ENCODE results near the gene NCK2. TPM values are rescaled to one million over a fixed set of nuclear protein-coding genes. Genes with fewer than 3 reads are reported as not detected.

NCK2 gene
- total and polyA plus RNA-seq, 2 of the 4 experiments (the other 2 are of a cell fraction): 15.8 to 22.2 TPM

DNA sequence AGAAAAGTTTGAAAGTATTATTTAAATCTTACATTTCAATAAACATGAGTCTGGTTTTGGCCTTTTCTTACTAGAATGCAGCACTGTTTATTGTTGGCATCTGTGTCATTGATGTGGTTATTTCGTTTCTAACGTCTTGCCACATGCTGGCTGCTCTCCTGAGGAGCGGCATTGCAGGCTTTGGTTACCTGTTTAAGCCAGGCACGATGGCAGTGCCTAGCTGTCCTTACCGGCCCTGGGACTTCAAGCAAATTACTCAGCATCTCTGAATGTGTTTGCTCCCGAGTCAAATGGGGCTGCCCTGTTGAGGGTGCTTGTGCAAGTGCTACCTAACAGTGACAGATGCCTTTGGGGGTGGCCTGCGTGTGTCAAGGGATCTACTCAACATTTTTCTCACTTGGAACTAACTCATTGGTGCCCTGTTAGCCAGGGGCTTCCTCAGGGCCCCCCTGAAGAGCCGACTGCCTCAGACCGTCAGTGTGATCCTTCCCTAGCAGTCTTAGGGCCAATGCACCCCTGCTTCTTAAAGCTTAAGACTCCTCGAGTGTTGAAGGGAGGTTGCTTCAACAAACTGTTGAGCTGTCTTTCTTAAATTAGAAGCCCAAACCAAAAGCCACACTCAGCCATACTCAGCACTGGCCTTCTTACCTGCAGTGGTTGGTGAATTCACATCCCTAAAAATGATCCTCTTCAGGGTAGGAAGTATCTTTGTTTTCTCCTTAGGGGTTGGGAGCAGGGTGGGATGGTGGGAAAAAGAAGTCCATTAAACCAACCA, 151.5 kb downstream of the NCK2 start:
- H4K91ac ChIP-seq (ENCODE audit: insufficient read depth, low read depth, low read length): no peak overlapping the region
- H3K4ac ChIP-seq (ENCODE audit: low read depth, low read length): no peak overlapping the region
- H3K4me3 ChIP-seq (ENCODE audit: insufficient read depth, low read depth, low read length): no peak overlapping the region
- H2BK20ac ChIP-seq (ENCODE audit: low read depth, low read length): no peak overlapping the region
- H3K23ac ChIP-seq (ENCODE audit: low read depth, low read length): no peak overlapping the region
- intact Hi-C loops (cut with micrococcal nuclease) (no loop called here), in situ Hi-C loops (cut with MboI; ENCODE audit: low sequenced_read_pairs) (no loop called here), dilution Hi-C loops (cut with HindIII; ENCODE audit: low sequenced_read_pairs, unreplicated experiment) (no loop called here)
- TF ChIP-seq CHD1 (IDR thresholded peaks at IDR 0.05; ENCODE audit: low read depth, low read length): no peak
- TF ChIP-seq, protein P1, sequence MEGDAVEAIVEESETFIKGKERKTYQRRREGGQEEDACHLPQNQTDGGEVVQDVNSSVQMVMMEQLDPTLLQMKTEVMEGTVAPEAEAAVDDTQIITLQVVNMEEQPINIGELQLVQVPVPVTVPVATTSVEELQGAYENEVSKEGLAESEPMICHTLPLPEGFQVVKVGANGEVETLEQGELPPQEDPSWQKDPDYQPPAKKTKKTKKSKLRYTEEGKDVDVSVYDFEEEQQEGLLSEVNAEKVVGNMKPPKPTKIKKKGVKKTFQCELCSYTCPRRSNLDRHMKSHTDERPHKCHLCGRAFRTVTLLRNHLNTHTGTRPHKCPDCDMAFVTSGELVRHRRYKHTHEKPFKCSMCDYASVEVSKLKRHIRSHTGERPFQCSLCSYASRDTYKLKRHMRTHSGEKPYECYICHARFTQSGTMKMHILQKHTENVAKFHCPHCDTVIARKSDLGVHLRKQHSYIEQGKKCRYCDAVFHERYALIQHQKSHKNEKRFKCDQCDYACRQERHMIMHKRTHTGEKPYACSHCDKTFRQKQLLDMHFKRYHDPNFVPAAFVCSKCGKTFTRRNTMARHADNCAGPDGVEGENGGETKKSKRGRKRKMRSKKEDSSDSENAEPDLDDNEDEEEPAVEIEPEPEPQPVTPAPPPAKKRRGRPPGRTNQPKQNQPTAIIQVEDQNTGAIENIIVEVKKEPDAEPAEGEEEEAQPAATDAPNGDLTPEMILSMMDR (conservative IDR thresholded peaks at IDR 0.05; ENCODE audit: low read depth, low read length): no peak
- TF ChIP-seq MAZ (IDR thresholded peaks at IDR 0.05; ENCODE audit: borderline replicate concordance, low read depth, low read length): no peak
- no peak for TF ChIP-seq MXI1 (IDR thresholded peaks at IDR 0.05; ENCODE audit: borderline replicate concordance, low read depth, low read length)
- TF ChIP-seq FOS (IDR thresholded peaks at IDR 0.05; ENCODE audit: low read depth, low read length): no peak
- TF ChIP-seq RAD21 (IDR thresholded peaks at IDR 0.05; ENCODE audit: low read length): no peak
- no peak for TF ChIP-seq RFX5 (IDR thresholded peaks at IDR 0.05; ENCODE audit: low read depth, low read length)
- no peak for TF ChIP-seq RCOR1 (IDR thresholded peaks at IDR 0.05; ENCODE audit: insufficient replicate concordance, low read length)
- no peak for TF ChIP-seq NFE2L2 (IDR thresholded peaks at IDR 0.05; ENCODE audit: low read depth, low read length)
- no peak for TF ChIP-seq POLR2A (IDR thresholded peaks at IDR 0.05; ENCODE audit: low read depth, low read length)
- TF ChIP-seq CEBPB (IDR thresholded peaks at IDR 0.05; ENCODE audit: low read depth, low read length): no peak
- no peak for TF ChIP-seq BHLHE40 (IDR thresholded peaks at IDR 0.05; ENCODE audit: low read depth, low read length)
- TF ChIP-seq MAFK (IDR thresholded peaks at IDR 0.05; ENCODE audit: low read depth, low read length): no peak
- TF ChIP-seq, protein P2, sequence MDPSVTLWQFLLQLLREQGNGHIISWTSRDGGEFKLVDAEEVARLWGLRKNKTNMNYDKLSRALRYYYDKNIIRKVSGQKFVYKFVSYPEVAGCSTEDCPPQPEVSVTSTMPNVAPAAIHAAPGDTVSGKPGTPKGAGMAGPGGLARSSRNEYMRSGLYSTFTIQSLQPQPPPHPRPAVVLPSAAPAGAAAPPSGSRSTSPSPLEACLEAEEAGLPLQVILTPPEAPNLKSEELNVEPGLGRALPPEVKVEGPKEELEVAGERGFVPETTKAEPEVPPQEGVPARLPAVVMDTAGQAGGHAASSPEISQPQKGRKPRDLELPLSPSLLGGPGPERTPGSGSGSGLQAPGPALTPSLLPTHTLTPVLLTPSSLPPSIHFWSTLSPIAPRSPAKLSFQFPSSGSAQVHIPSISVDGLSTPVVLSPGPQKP (IDR thresholded peaks at IDR 0.05; ENCODE audit: borderline replicate concordance, low read depth, low read length): no peak
- no peak for TF ChIP-seq SMC3 (IDR thresholded peaks at IDR 0.05; ENCODE audit: low read depth, low read length)
- TF ChIP-seq, protein P3, sequence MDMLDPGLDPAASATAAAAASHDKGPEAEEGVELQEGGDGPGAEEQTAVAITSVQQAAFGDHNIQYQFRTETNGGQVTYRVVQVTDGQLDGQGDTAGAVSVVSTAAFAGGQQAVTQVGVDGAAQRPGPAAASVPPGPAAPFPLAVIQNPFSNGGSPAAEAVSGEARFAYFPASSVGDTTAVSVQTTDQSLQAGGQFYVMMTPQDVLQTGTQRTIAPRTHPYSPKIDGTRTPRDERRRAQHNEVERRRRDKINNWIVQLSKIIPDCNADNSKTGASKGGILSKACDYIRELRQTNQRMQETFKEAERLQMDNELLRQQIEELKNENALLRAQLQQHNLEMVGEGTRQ (IDR thresholded peaks at IDR 0.05; ENCODE audit: low read depth, low read length): no peak
- H3K14ac ChIP-seq (replicated peaks; ENCODE audit: low read depth, low read length): no peak overlapping the region
- peaks cover 12% of the 10 kb centered on the region for H3K36me3 ChIP-seq (ENCODE audit: control insufficient read depth, insufficient read depth, low read length)
- H2AFZ ChIP-seq (replicated peaks; ENCODE audit: low read length, poor library complexity): no peak overlapping the region
- no peak overlapping the region for H2BK5ac ChIP-seq (ENCODE audit: low read depth, low read length, poor library complexity, severe bottlenecking)
- H4K20me1 ChIP-seq (ENCODE audit: insufficient read depth, low read length): no peaks in the 10 kb centered on the region
- H3K9ac ChIP-seq (ENCODE audit: low read depth, low read length): no peak overlapping the region
- H3K79me1 ChIP-seq (ENCODE audit: low read depth in 1 of 2, low read length in 2 of 2): peaks cover under 1 to 9% of the 10 kb centered on the region in 2 experiments; a peak in 3 of 4 replicates
- ATAC-seq (ENCODE audit: low read depth): no peak
- no peak overlapping the region for H3K27ac ChIP-seq (ENCODE audit: insufficient read depth, low read length)
- H2BK120ac ChIP-seq (ENCODE audit: low read depth, low read length): no peak overlapping the region
- no peaks in the 10 kb centered on the region for H3K4me1 ChIP-seq (ENCODE audit: control insufficient read depth, insufficient read depth, low read length)
- WGBS, 2 experiments (ENCODE audit: extremely low coverage in 2 of 2, insufficient read length in 1 of 2): 85% methylated on average over 5 of the region's 10 CpGs; no CpG with 5 or more reads in 1 of the 2 experiments
- DNase-seq: no peak
- H2AK5ac ChIP-seq (ENCODE audit: low read depth, low read length): no peak overlapping the region
- POLR2A ChIA-PET (ENCODE audit: unreplicated experiment): no interaction called here
- no peaks in the 10 kb centered on the region for H3K27me3 ChIP-seq (ENCODE audit: control insufficient read depth, insufficient read depth, low read length)
- no peaks in the 10 kb centered on the region for H3K9me1 ChIP-seq (ENCODE audit: insufficient read depth, low read length)
- no peak overlapping the region for H3K4me2 ChIP-seq (ENCODE audit: low read depth, low read length)
- H2AK9ac ChIP-seq (replicated peaks; ENCODE audit: low read depth, low read length, poor library complexity): no peak overlapping the region
- no peak overlapping the region for H4K5ac ChIP-seq (ENCODE audit: low read depth, low read length)
- CTCF ChIA-PET: no interaction called here
- no TSS peak for BruUV-seq (replicated peaks)
- no peak overlapping the region for H3K18ac ChIP-seq (ENCODE audit: low read depth, low read length)
- H3K56ac ChIP-seq (ENCODE audit: extremely low read depth, insufficient read depth, low read length): no peak overlapping the region
- H4K8ac ChIP-seq (ENCODE audit: low read depth in 2 of 2, low read length in 2 of 2): no peak overlapping the region
- H2BK15ac ChIP-seq (ENCODE audit: low read depth, low read length): no peak overlapping the region
- H3K9me3 ChIP-seq (ENCODE audit: control insufficient read depth, insufficient read depth, low read length): no peaks in the 10 kb centered on the region

Measured in IMR-90 (cell line).